GM18519 (cell line): ENCODE results near the gene CDC20B.
"Not testable (repeated sequence)": the region's sequence is repeated elsewhere in the genome, so short reads cannot be mapped to it uniquely, and the experiment has no call there.

ENCODE experiments used
- ATAC-seq: cut with Tn5 transposase; IDR thresholded peaks from one replicate; pipeline ENCODE4 v1.9.1; 2021; ENCODE audit warnings: mild to moderate bottlenecking, moderate library complexity; ENCODE audit not compliant: unreplicated experiment, low FRiP score

The CDC20B gene

GRCh38 chr5:55105976-55106375 lies 67.0 kb downstream of the CDC20B start:
- not testable (repeated sequence) for ATAC-seq

DNA sequence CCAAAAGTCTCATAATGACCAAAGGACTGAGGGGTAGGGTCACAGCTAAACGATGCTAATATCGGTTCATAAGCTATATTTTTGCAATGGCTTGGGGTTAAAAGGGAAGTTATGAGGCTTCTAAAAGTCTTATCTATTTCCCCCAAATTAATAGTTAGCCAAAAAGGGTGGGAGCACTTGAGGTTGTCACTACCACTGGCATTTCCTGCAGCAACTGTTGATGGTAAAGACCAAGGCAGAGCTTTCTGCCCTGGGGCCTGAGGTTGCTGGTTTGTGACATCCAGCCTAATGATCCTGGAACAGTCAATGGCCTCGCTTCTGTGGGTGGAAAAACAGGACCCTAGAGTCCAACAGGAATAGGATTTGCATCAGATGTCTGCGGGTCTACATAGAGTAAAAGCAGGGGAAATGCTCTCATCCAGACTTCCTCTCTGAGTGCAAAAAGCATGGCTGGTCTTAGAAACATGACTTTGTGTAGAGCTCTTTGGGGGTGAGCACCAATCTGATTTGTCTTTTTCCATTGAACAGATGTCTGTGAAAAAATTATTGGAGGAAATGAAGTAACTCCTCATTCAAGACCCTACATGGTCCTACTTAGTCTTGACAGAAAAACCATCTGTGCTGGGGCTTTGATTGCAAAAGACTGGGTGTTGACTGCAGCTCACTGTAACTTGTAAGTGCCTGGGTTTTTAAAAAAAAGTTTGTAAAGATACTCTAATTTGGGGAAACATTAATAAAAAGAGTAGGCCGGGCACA lies 67.9 kb downstream of the CDC20B start:
- ATAC-seq = no peak

DNA sequence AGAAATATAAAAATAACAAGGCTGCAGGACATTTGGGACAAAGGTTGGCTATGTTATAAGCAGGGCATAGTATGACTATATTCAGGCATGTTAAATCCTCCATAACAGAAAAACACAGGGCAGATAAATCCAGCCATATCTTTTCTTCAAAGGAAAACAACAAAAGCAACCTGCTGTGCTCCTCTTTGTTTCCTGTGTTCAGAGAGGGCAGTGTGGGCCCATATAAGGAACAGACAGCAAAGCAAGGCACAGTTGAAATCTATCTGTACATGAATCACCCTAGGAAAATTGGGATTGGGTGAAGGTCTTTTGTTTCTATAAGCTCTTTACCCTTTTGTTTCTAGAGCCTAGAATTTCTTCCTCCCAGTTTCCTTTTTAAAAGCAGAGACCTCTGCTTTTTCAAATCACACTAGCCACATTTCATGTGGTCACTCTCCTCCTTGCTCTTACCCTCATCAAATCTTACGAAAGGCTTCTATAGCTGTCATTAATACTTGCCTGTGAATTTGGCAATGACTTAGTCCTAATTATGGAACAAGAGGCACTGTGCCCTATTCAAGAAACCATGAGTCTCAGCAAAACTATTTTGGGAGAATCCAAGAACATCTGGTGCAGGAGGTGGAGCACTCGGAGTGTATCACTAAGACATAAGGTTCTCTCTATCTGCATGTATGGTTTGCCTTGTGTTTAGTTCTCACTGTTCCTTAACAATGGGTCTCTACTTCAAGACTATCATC lies 68.8 kb downstream of the CDC20B start:
- no peak for ATAC-seq

GRCh38 chr5:55102348-55102747 lies 70.6 kb downstream of the CDC20B start, which contains the start of gene GZMA:
GZMA (plus strand) TSS chr5:55102646; CDS start chr5:55102683, 37 bp downstream.
- no peak for ATAC-seq

GRCh38 chr5:55101556-55102276 lies 71.3 kb downstream of the CDC20B start:
- no peak for ATAC-seq

DNA sequence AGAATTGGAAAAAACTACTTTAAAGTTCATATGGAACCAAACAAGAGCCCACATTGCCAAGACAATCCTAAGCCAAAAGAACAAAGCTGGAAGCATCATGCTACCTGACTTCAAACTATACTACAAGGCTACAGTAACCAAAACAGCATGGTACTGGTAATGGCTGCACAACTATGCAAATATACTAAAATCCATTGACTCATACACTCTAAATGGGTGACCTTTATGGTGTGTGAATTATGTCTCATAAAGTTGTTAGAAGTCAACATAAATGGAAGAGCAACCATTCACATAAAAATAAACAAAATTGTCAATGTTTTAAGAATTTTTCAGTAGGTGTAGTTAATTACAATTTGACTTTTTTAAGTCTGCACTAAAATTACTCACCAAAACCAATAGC lies 71.8 kb downstream of the CDC20B start:
- ATAC-seq = not testable (repeated sequence)

DNA sequence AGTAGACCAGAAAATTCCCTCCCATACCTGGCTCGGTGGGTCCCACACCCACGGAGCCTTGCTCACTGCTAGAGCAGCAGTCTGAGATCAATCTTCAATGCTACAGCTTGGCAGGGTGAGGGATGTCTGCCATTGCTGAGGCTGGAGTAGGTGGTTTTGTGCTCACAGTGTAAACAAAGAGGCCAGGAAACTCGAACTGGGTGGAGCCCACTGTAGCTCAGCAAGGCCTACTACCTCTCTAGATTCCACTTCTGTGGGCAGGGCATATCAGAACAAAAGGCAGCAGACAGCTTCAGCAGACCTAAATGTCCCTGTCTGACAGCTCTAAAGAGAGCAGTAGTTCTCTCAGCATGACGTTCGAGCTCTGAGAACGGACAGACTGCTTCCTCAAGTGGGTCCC lies 76.1 kb downstream of the CDC20B start:
- ATAC-seq = no peak

GRCh38 chr5:55096182-55096581 lies 76.8 kb downstream of the CDC20B start:
- ATAC-seq = no peak

DNA sequence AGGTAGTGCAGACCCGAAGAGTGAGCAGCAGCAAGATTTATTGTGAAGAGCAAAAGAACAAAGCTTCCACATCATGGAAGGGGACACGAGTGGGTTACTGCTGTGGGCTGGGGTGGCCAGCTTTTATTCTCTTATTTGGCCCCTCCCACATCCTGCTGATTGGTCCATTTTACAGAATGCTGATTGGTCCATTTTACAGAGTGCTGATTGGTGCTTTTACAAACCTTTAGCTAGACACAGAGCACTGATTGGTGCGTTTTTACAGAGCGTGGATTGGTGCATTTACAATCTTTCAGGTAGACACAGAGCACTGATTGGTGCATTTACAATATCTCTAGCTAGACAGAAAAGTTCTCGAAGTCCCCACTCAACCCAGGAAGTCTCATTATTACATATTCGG lies 82.0 kb downstream of the CDC20B start:
- not testable (repeated sequence) for ATAC-seq

DNA sequence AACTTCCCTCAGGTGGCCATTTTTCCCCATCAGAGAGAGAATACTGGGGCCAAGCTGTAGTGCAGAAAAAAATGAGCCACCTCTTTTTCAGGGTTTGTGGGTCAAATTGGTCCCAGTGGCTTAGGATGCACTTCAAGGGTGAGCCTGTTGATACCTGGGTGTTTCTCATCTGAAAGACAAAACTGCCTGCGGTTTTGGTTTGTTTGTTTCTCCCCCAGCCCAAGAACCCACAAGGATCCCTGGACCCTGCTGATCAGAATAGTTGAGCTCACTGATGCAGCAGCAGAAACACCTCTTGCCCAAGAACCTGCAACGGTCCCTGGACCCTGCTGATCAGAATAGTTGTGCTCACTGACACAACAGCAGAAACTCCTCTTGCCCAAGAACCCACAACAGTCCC lies 83.7 kb downstream of the CDC20B start:
- ATAC-seq = not testable (repeated sequence)

- ATAC-seq = no peak
Measured at GRCh38 chr5:55081541-55081940, 91.4 kb downstream of the CDC20B start.

GRCh38 chr5:55073211-55073610 lies 99.8 kb downstream of the CDC20B start:
- no peak for ATAC-seq

DNA sequence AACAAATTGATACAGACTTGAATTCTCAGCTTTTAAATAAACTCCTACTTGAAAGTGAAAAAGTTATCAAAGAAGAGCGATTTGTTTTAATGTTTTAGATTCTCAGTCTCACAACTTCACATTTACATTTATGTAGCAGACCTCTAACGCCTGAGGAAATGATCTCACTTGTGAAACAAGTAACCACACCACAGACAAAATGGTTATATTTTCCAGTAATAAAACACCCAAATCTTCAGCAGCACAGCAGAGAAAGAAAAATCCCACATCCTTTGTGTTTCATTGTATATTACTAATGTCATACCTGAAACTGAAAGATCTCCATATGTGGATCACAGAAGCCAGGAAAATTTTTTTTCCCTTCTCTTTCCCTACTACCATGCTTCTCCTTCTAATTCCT lies 100.3 kb downstream of the CDC20B start:
- ATAC-seq = no peak

GRCh38 chr5:55071413-55071812 lies 101.6 kb downstream of the CDC20B start:
- ATAC-seq = no peak

DNA sequence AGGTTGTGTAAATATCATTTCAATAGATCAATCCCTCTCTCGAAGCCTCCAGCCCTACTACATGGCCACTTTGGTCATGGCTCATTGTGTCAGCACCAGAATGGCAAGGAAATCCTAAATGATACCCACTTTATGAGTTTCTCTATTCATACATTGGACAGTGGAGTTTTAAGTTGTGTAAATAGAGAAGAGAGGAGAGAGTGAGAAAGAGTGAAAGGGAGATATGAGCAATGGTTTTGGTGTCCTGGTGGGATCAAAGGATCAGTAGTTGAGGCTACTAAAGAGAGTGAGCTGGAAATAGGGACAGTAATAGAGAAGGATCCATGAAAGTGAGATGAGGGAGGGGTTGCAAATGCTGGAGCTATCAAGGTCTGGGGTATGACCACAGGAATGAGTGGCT lies 102.0 kb downstream of the CDC20B start:
- no peak for ATAC-seq

DNA sequence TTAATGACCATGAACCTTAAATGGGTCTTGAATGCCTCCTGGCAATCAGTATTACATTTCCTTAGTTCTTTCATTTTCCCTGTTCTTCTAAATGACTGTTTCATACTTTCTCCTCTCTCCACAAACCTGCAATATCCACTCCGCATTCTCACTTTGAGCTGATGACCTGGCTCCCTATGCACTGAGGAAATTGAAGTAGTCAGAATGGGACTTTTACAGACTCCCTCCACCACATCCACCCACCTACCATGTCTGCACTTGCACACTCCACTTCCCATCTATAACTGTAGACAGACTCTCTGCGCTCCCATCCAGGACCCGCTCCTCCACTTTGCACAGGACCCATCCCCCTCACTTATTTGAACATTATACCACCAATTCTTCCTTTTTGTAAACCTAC lies 106.7 kb downstream of the CDC20B start:
- no peak for ATAC-seq

DNA sequence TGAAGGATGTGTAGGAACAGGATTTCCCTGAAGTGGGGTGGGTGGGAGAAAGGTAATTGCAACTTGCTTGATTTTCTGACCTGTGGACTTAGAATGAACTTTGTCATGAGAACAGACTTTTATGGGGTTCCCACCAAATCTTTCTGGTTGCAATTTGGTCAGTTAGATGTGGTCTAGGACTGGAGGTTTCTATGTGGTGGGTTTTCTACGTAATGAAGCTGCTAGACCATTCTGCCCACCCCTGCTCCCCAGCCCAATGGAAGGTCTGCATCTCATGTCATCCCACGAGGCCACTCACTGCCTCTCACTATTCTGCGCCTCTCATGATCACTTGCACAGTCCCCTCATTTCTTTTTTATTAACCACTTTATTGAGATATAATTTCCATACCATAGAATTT lies 108.5 kb downstream of the CDC20B start:
- no peak for ATAC-seq

DNA sequence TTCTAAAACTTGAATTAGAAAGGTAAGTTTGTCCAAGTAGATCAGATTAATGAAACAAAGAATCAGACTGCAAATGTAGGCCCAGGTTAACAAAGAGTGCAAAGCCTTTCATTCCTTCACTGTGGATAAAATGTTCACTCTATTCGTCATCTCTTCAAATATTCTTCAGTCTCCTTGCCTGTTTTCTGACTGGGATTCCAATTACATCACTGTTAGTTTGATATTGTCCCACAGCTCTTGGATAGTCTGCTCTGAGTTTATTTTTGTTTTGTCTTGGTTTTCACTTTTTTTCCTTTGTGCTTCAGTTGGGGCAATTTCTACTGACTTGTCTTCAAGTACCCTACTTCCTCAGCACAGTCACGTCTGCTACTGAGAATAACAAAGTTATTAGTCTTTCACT lies 109.1 kb downstream of the CDC20B start:
- ATAC-seq = no peak

GRCh38 chr5:55063220-55063863 lies 109.6 kb downstream of the CDC20B start:
- no peak for ATAC-seq
